Activated T-helper 9 cell treated with anti-CD3 and anti-CD28 coated beads, Interleukin-2, amount 50 U/mL, for 16 hours (primary cell): ENCODE measurements around the gene SAMD4A.

Source experiments
- DNase-seq: peaks from one replicate; pipeline ENCODE4 v3.0.0-alpha.2; 2020; ENCODE audit warnings: low read depth

SAMD4A gene

GRCh38 chr14:54567224-54567638, 303 bp downstream of the SAMD4A start:
- no peak for DNase-seq

GRCh38 chr14:54567639-54568561, 972 bp downstream of the SAMD4A start:
- DNase-seq = peak; percentile 18

GRCh38 chr14:54568821-54569595, 2.1 kb downstream of the SAMD4A start:
- no peak for DNase-seq

- no peak for DNase-seq
Observed at GRCh38 chr14:54570047-54570446, 3.1 kb downstream of the SAMD4A start.

GRCh38 chr14:54570631-54571415, 3.9 kb downstream of the SAMD4A start:
- no peak for DNase-seq

- no peak for DNase-seq
Observed at GRCh38 chr14:54572316-54572715, 5.4 kb downstream of the SAMD4A start.

GRCh38 chr14:54574528-54574927, 7.6 kb downstream of the SAMD4A start:
- DNase-seq = no peak

- no peak for DNase-seq
Observed at GRCh38 chr14:54577494-54577893, 10.6 kb downstream of the SAMD4A start.

- no peak for DNase-seq
Observed at GRCh38 chr14:54577977-54578376, 11.0 kb downstream of the SAMD4A start.

- no peak for DNase-seq
Observed at GRCh38 chr14:54579621-54580020, 12.7 kb downstream of the SAMD4A start.

GRCh38 chr14:54580933-54581332, 14.0 kb downstream of the SAMD4A start:
- no peak for DNase-seq

- DNase-seq = no peak
Observed at GRCh38 chr14:54582334-54582733, 15.4 kb downstream of the SAMD4A start.

- DNase-seq = no peak
Observed at GRCh38 chr14:54584097-54584496, 17.2 kb downstream of the SAMD4A start.

GRCh38 chr14:54585214-54585613, 18.3 kb downstream of the SAMD4A start:
- no peak for DNase-seq

- DNase-seq = no peak
Observed at GRCh38 chr14:54589076-54589475, 22.1 kb downstream of the SAMD4A start.

- DNase-seq = no peak
Observed at GRCh38 chr14:54589843-54590242, 22.9 kb downstream of the SAMD4A start.

GRCh38 chr14:54590481-54590880, 23.6 kb downstream of the SAMD4A start:
- DNase-seq = no peak

- no peak for DNase-seq
Observed at GRCh38 chr14:54591461-54591860, 24.5 kb downstream of the SAMD4A start.

GRCh38 chr14:54591866-54592265, 24.9 kb downstream of the SAMD4A start:
- DNase-seq = no peak

- DNase-seq = no peak
Observed at GRCh38 chr14:54593860-54594259, 26.9 kb downstream of the SAMD4A start.

- DNase-seq = no peak
Observed at GRCh38 chr14:54594537-54594936, 27.6 kb downstream of the SAMD4A start.

- no peak for DNase-seq
Observed at GRCh38 chr14:54597795-54598443, 31.0 kb downstream of the SAMD4A start.
